Vagina (tissue), 2 donors: ENCODE measurements around the gene DTX2.

ENCODE experiments used
- CTCF ChIP-seq, 3 experiments: fragments of 450-650 bp in 2 of 3; fragments of 200-600 bp in 1 of 3; sonication (generic) in 1 of 3; IDR thresholded peaks; one replicate each; pipeline ENCODE4 v1.5.1; 2017 to 2019; ENCODE audit warnings: antibody characterized with exemption in 3 of 3, mild to moderate bottlenecking in 2 of 3, moderate library complexity in 2 of 3
- POLR2A ChIP-seq, 2 donors: fragments of 450-650 bp; IDR thresholded peaks; one replicate each; pipeline ENCODE4 v1.6.1; 2017; ENCODE audit warnings: antibody characterized with exemption in 2 of 2, mild to moderate bottlenecking in 2 of 2, moderate library complexity in 2 of 2
- POLR2AphosphoS5 ChIP-seq, 2 donors: sonication (generic); formaldehyde crosslinking; IDR thresholded peaks; one replicate each; pipeline ENCODE4 v1.9.0; 2017; ENCODE audit warnings: antibody characterized with exemption in 2 of 2, mild to moderate bottlenecking in 2 of 2, low read depth in 1 of 2; ENCODE audit not compliant: insufficient read depth in 1 of 2

DNA sequence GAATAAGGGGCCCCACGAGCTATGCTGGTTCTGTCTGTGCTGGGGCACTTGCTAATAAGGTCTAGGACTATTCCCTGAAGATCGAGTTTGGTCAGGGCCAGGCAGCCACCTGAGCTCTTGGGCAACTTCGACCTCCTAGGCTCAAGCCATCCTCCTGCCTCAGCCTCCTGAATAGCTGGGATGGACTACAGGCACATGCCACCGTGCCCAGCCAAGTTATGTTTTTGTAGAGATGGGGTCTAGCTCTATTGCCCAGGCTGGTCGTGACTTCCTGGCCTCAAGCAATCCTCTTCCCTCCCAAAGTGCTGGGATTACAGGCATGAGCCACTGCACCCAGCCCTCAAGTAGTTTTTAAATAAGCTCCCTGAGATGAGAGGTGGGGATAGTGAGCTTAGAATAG, 33.9 kb upstream of the DTX2 start:
- no peak for TF ChIP-seq POLR2AphosphoS5 (IDR thresholded peaks at IDR 0.05; ENCODE audit: insufficient read depth in 1 of 2, low read depth in 1 of 2)
- TF ChIP-seq CTCF (IDR thresholded peaks at IDR 0.05) = no peak
- TF ChIP-seq POLR2A (IDR thresholded peaks at IDR 0.05) = no peak
